H1 (cell line): Measurements from ENCODE around the gene ME1. TPM values are rescaled to one million over a fixed set of nuclear protein-coding genes. Genes with fewer than 3 reads are reported as not detected.

Experiments
- CTCF ChIA-PET: fragments of 300-600 bp; sonication (Branson Sonifier 250); formaldehyde crosslinking; loops from one replicate; lab custom pipeline; 2021; ENCODE audit not compliant: partially characterized antibody; lab: Charles Lee
- POLR2A ChIA-PET: fragments of 300-600 bp; sonication (Branson Sonifier 250); formaldehyde crosslinking; loops from one replicate; lab custom pipeline; 2021; ENCODE audit warnings: inconsistent platforms; ENCODE audit not compliant: partially characterized antibody; lab: Charles Lee
- DNase-seq, 2 experiments: peaks; one replicate each; pipeline versions ENCODE4 v3.0.0 to v3.0.0-alpha.2; 2010 to 2022; ENCODE audit warnings: low spot score in 2 of 2, low read depth in 1 of 2, mixed read lengths in 1 of 2
- FAIRE-seq: peaks from 2 replicates; lab custom pipeline; 2011; peaks lifted over from hg19 to GRCh38; lab: Jason Lieb, UNC
- H2AFZ ChIP-seq: 2 replicates; pipeline ENCODE4 v1.8.1; 2012; ENCODE audit warnings: low read length, inconsistent platforms
- H2AK5ac ChIP-seq: 2 replicates; pipeline ENCODE4 v1.6.1; 2013; ENCODE audit warnings: low read depth, low read length
- H2BK120ac ChIP-seq: replicated peaks from 2 replicates; pipeline ENCODE3; 2013; ENCODE audit warnings: low read depth, low read length, inconsistent platforms
- H2BK12ac ChIP-seq: 2 replicates; pipeline ENCODE4 v1.6.1; 2013; ENCODE audit warnings: low read depth, low read length
- H2BK15ac ChIP-seq: 2 replicates; pipeline ENCODE4 v1.6.1; 2013; ENCODE audit warnings: low read length
- H2BK20ac ChIP-seq: 2 replicates; pipeline ENCODE4 v1.6.1; 2013; ENCODE audit warnings: low read length
- H2BK5ac ChIP-seq: 2 replicates; pipeline ENCODE4 v1.6.1; 2013; ENCODE audit warnings: low read depth, low read length
- H3K14ac ChIP-seq: 2 replicates; pipeline ENCODE4 v1.6.1; 2013; ENCODE audit warnings: inconsistent platforms; ENCODE audit not compliant: insufficient read length
- H3K18ac ChIP-seq: 2 replicates; pipeline ENCODE4 v1.6.1; 2013; ENCODE audit warnings: low read length; ENCODE audit errors: extremely low read depth
- H3K23ac ChIP-seq: 2 replicates; pipeline ENCODE4 v1.6.1; 2013; ENCODE audit warnings: inconsistent platforms; ENCODE audit not compliant: insufficient read length
- H3K23me2 ChIP-seq: 2 replicates; pipeline ENCODE4 v1.6.1; 2013; ENCODE audit warnings: low read depth, low read length
- H3K27ac ChIP-seq: 2 replicates; pipeline ENCODE4 v1.6.1; 2011; ENCODE audit warnings: low read depth, low read length, inconsistent platforms
- H3K27me3 ChIP-seq, 4 experiments: replicated peaks in 1 of 4; 1 replicate in 1 of 4; 2 replicates in 3 of 4; pipeline versions ENCODE4 v1.6.1 to v1.8.1; 2011 to 2013; ENCODE audit warnings: low read length in 3 of 4, mild to moderate bottlenecking in 3 of 4, inconsistent platforms in 2 of 4, mixed read lengths in 2 of 4, moderate library complexity in 1 of 4; ENCODE audit not compliant: control insufficient read depth in 3 of 4, insufficient read depth in 3 of 4; ENCODE audit errors: extremely low read depth in 1 of 4
- H3K36me3 ChIP-seq, 4 experiments: 2 replicates each; pipeline versions ENCODE4 v1.6.1 to v1.8.1; 2011 to 2013; ENCODE audit warnings: mild to moderate bottlenecking in 4 of 4, low read length in 3 of 4, moderate library complexity in 2 of 4, control low read depth in 1 of 4, inconsistent platforms in 1 of 4; ENCODE audit not compliant: insufficient read depth in 4 of 4, control insufficient read depth in 2 of 4
- H3K4ac ChIP-seq: replicated peaks from 2 replicates; pipeline ENCODE3; 2013; ENCODE audit warnings: low read length, low read depth, mixed read lengths, inconsistent platforms; ENCODE audit not compliant: insufficient read length
- H3K4me1 ChIP-seq, 4 experiments: replicated peaks in 1 of 4; 1 replicate in 1 of 4; 2 replicates in 3 of 4; pipeline versions ENCODE4 v1.6.1 to v1.8.1; 2011 to 2013; ENCODE audit warnings: low read length in 3 of 4, inconsistent platforms in 2 of 4, mixed read lengths in 1 of 4; ENCODE audit not compliant: insufficient read depth in 4 of 4, control insufficient read depth in 3 of 4
- H3K4me2 ChIP-seq, 2 experiments: 2 replicates each; pipeline versions ENCODE4 v1.6.1 to v1.8.1; 2011 to 2013; ENCODE audit warnings: low read depth in 2 of 2, low read length in 2 of 2, control low read depth in 1 of 2, inconsistent platforms in 1 of 2, mild to moderate bottlenecking in 1 of 2; ENCODE audit not compliant: insufficient read depth in 1 of 2
- H3K4me3 ChIP-seq, 4 experiments: fragments of 200-600, 300-600 bp in 1 of 4; sonication (generic), shearing (Covaris generic), sonication (Bioruptor Twin) in 1 of 4; 2 replicates each; pipeline versions ENCODE4 v1.5.1 to v1.8.1; 2011 to 2016; ENCODE audit warnings: low read length in 4 of 4, low read depth in 3 of 4, control low read depth in 2 of 4, inconsistent platforms in 2 of 4, mild to moderate bottlenecking in 2 of 4, mixed read lengths in 1 of 4, moderate library complexity in 1 of 4; ENCODE audit not compliant: insufficient read depth in 2 of 4; ENCODE audit errors: extremely low read depth in 1 of 4
- H3K56ac ChIP-seq: replicated peaks from 2 replicates; pipeline ENCODE3; 2013; ENCODE audit warnings: low read depth, mild to moderate bottlenecking, mixed read lengths, low read length, inconsistent platforms; ENCODE audit not compliant: insufficient read length
- H3K79me1 ChIP-seq: 2 replicates; pipeline ENCODE4 v1.6.1; 2013; ENCODE audit warnings: low read depth, low read length, control low read depth
- H3K79me2 ChIP-seq, 2 experiments: 2 replicates each; pipeline versions ENCODE4 v1.6.1 to v1.8.1; 2012 to 2013; ENCODE audit warnings: low read length in 2 of 2, mild to moderate bottlenecking in 2 of 2, inconsistent platforms in 1 of 2; ENCODE audit not compliant: insufficient read depth in 2 of 2, control insufficient read depth in 1 of 2
- H3K9ac ChIP-seq, 4 experiments: replicated peaks in 1 of 4; 1 replicate in 1 of 4; 2 replicates in 3 of 4; pipeline versions ENCODE4 v1.6.1 to v1.8.1; 2011 to 2013; ENCODE audit warnings: low read depth in 3 of 4, low read length in 3 of 4, control low read depth in 2 of 4, mild to moderate bottlenecking in 2 of 4, moderate library complexity in 2 of 4, inconsistent platforms in 1 of 4; ENCODE audit errors: extremely low read depth in 1 of 4
- H3K9me3 ChIP-seq, 2 experiments: 2 replicates each; pipeline versions ENCODE4 v1.6.1 to v1.8.1; 2012 to 2013; ENCODE audit warnings: mild to moderate bottlenecking in 2 of 2, moderate library complexity in 2 of 2, control low read depth in 1 of 2, inconsistent platforms in 1 of 2, low read depth in 1 of 2, low read length in 1 of 2, mixed read lengths in 1 of 2; ENCODE audit not compliant: insufficient read depth in 2 of 2
- H4K20me1 ChIP-seq, 2 experiments: replicated peaks in 1 of 2; 2 replicates each; pipeline versions ENCODE3 to v1.8.1; 2011 to 2013; ENCODE audit warnings: inconsistent platforms in 2 of 2, low read length in 2 of 2, mild to moderate bottlenecking in 1 of 2; ENCODE audit not compliant: insufficient read depth in 2 of 2, control insufficient read depth in 1 of 2
- H4K5ac ChIP-seq: 2 replicates; pipeline ENCODE4 v1.6.1; 2013; ENCODE audit warnings: low read length, low read depth, mixed read lengths, inconsistent platforms; ENCODE audit not compliant: insufficient read length
- H4K8ac ChIP-seq: 2 replicates; pipeline ENCODE4 v1.8.0; 2013; ENCODE audit warnings: mild to moderate bottlenecking, moderate library complexity, low read length, inconsistent platforms; ENCODE audit not compliant: insufficient read depth; ENCODE audit errors: extremely low read depth
- H4K91ac ChIP-seq: replicated peaks from 2 replicates; pipeline ENCODE3; 2013; ENCODE audit warnings: low read length, mixed read lengths, inconsistent platforms; ENCODE audit not compliant: insufficient read length
- GABPA ChIP-seq: IDR thresholded peaks from 2 replicates; pipeline ENCODE4 v1.6.1; 2011; ENCODE audit warnings: mild to moderate bottlenecking, low read length, moderate library complexity, borderline replicate concordance; ENCODE audit not compliant: insufficient read depth
- POLR2AphosphoS5 ChIP-seq: IDR thresholded peaks from 2 replicates; pipeline ENCODE4 v1.6.1; 2011; ENCODE audit warnings: low read depth, low read length
- RAD21 ChIP-seq, 2 experiments: IDR thresholded peaks in 1 of 2; conservative IDR thresholded peaks in 1 of 2; 2 replicates each; pipeline ENCODE4 v1.6.1; 2011; ENCODE audit warnings: low read depth in 2 of 2, low read length in 2 of 2, improper control_type of control experiment in 1 of 2, inconsistent platforms in 1 of 2, mild to moderate bottlenecking in 1 of 2, moderate library complexity in 1 of 2
- RBBP5 ChIP-seq: IDR thresholded peaks from 2 replicates; pipeline ENCODE4 v1.7.1; 2012; ENCODE audit warnings: low read depth, mild to moderate bottlenecking, inconsistent platforms, low read length, moderate library complexity, borderline replicate concordance
- TBP ChIP-seq: IDR thresholded peaks from 2 replicates; pipeline ENCODE4 v1.6.1; 2011; ENCODE audit warnings: low read depth, low read length, improper control_type of control experiment
- WGBS, 2 experiments: shearing (Covaris generic) in 1 of 2; methylation state at CpG; one replicate each; pipeline versions ENCODE4 v1.1.6 to v1.1.7; 2013 to 2015; ENCODE audit warnings: low lambda C conversion rate in 2 of 2, mixed read lengths in 2 of 2, inconsistent platforms in 1 of 2, low coverage in 1 of 2, missing lambda C conversion rate in 1 of 2; ENCODE audit not compliant: insufficient replicate concordance in 2 of 2, insufficient coverage in 1 of 2, insufficient read length in 1 of 2; ENCODE audit errors: extremely low coverage in 1 of 2, missing lambda C conversion rate in 1 of 2; 5-methylcytosine and 5-hydroxymethylcytosine counted together
- polyA plus RNA-seq, 7 experiments: library from polyadenylated mRNA; depleted of rRNA in 3 of 7; stranded (reverse) in 5 of 7; unstranded in 2 of 7; fragments of >200 nt in 5 of 7; fragments of 200-250 nt in 2 of 7; gene quantifications; 1 replicate in 5 of 7; 2 replicates in 1 of 7; 4 replicates in 1 of 7; pipeline versions ENCODE4 v1.2.1 to v1.2.3, GENCODE V29; 2011 to 2013; ENCODE audit warnings: missing spikeins in 2 of 7, mixed read lengths in 2 of 7
- total RNA-seq: library from RNA; stranded (reverse); fragmentation: NEBNext Ultra II Directional; extraction: Animal tissue kit (Norgen Biotek cat#: 25700); gene quantifications from 2 replicates; pipeline ENCODE4 v1.2.1, GENCODE V29; 2021

The ME1 gene
- total and polyA plus RNA-seq, 2 of the 8 experiments (the other 6 are each of a cell fraction or from before 2014, with no cell fraction given) = 1.3 to 3.9 TPM

DNA sequence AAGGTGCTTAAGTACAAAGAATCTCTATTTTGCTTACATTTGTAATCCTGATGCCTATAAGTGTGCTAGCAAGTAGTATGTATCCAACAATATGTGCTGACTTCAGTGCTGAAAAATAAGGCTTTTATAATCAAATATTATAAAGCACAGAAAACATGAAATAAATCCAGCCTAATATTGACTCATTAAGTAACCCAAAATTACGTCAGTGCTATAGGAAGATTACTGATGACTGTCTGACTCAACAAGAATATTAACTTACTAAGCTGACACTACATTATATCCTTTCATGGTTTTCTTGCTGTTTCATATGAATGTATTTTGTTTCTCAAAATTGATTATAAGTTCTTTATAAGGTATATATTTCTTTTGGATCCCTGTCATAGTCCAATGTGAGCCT, 76.1 kb downstream of the ME1 start:
- H3K4me2 ChIP-seq = no peak overlapping the region
- no peaks in the 10 kb centered on the region for H3K79me2 ChIP-seq
- no peak overlapping the region for H3K56ac ChIP-seq
- no peak overlapping the region for H3K18ac ChIP-seq
- no peaks in the 10 kb centered on the region for H4K20me1 ChIP-seq
- no peak overlapping the region for H2BK120ac ChIP-seq
- H4K8ac ChIP-seq = no peak overlapping the region
- H2BK20ac ChIP-seq = no peak overlapping the region
- no peaks in the 10 kb centered on the region for H3K9me3 ChIP-seq
- no peak for FAIRE-seq
- no peak overlapping the region for H2BK12ac ChIP-seq
- H3K23me2 ChIP-seq = no peaks in the 10 kb centered on the region
- no peak overlapping the region for H2BK5ac ChIP-seq
- no peak overlapping the region for H3K9ac ChIP-seq
- H3K4ac ChIP-seq = no peak overlapping the region
- H3K4me3 ChIP-seq = no peak overlapping the region
- H2BK15ac ChIP-seq = no peak overlapping the region
- no peaks in the 10 kb centered on the region for H3K36me3 ChIP-seq
- ChIA-PET POLR2A (no interaction called here), CTCF (no interaction called here)
- H4K5ac ChIP-seq = no peak overlapping the region
- H3K27me3 ChIP-seq = no peaks in the 10 kb centered on the region
- no peak overlapping the region for H3K27ac ChIP-seq
- H3K79me1 ChIP-seq = no peaks in the 10 kb centered on the region
- H3K4me1 ChIP-seq = no peaks in the 10 kb centered on the region
- no peak for DNase-seq
- no peak overlapping the region for H3K14ac ChIP-seq
- H4K91ac ChIP-seq = no peak overlapping the region
- no peak overlapping the region for H2AK5ac ChIP-seq
- WGBS, 2 experiments = 94% methylated on average over 1 of the region's 1 CpG; no CpG with 5 or more reads in 1 of the 2 experiments
- no peak overlapping the region for H2AFZ ChIP-seq
- H3K23ac ChIP-seq = no peak overlapping the region
- TF ChIP-seq GABPA = no peak
- no peak for TF ChIP-seq TBP
- no peak for TF ChIP-seq RBBP5
- TF ChIP-seq POLR2AphosphoS5 = no peak
- no peak for TF ChIP-seq RAD21 (IDR thresholded peaks at IDR 0.05 in 1 of 2, conservative IDR thresholded peaks at IDR 0.05 in 1 of 2; ENCODE audit: low read depth in 2 of 2, low read length in 2 of 2)
